RWPE1 (cell line): Measurements from ENCODE around the gene DNAI2.

Experiments used
- CTCF ChIA-PET: fragments of 350-600 bp; sonication (Branson Sonifier 250); formaldehyde crosslinking; extraction: SDS; loops from one replicate; lab custom pipeline; 2021; lab: Yijun Ruan, JAX
- POLR2A ChIA-PET: fragments of 400-600 bp; formaldehyde crosslinking; extraction: SDS; loops from one replicate; lab custom pipeline; 2020; ENCODE audit warnings: antibody characterized with exemption; ENCODE audit not compliant: low non-redundant PET; lab: Yijun Ruan, JAX
- DNase-seq: peaks from one replicate; pipeline ENCODE4 v3.0.0; 2012; ENCODE audit warnings: low spot score
- H3K27ac ChIP-seq: fragments of 450-650 bp; 2 replicates; pipeline ENCODE4 v1.5.1; 2017
- CTCF ChIP-seq: fragments of 450-650 bp; conservative IDR thresholded peaks from 2 replicates; pipeline ENCODE4 v1.5.1; 2017; ENCODE audit warnings: low read depth, mild to moderate bottlenecking

Gene DNAI2

GRCh38 chr17:74230896-74231295 lies 43.1 kb upstream of the DNAI2 start:
- no peak for TF ChIP-seq CTCF
- POLR2A ChIA-PET: no interaction called here

GRCh38 chr17:74231928-74232907 lies 41.8 kb upstream of the DNAI2 start:
- no peak for TF ChIP-seq CTCF
- ChIA-PET POLR2A (no interaction called here), CTCF (no interaction called here)
- H3K27ac ChIP-seq: no peak overlapping the region
- no peak for DNase-seq

More at GRCh38 chr17:74230896-74231295, 43.1 kb upstream of the DNAI2 start:
- CTCF ChIA-PET: interaction anchor here (0.6 to 0.7 kb wide), 2 partner anchors 18 to 21 kb away, joined by 3 to 4 read pairs; no protein-coding TSS in a partner anchor
- DNase-seq: no peak
- H3K27ac ChIP-seq: no peak overlapping the region

- TF ChIP-seq CTCF: no peak
- CTCF ChIA-PET: interaction anchor here (0.6 to 1.4 kb wide), 2 partner anchors 12 to 588 kb away, joined by 3 read pairs; no protein-coding TSS in a partner anchor
- no peak overlapping the region for H3K27ac ChIP-seq
- no peak for DNase-seq
- POLR2A ChIA-PET: no interaction called here
Measured at GRCh38 chr17:74233937-74234336, 40.1 kb upstream of the DNAI2 start.

GRCh38 chr17:74234486-74234885 lies 39.5 kb upstream of the DNAI2 start:
- DNase-seq: no peak
- ChIA-PET POLR2A (no interaction called here), CTCF (interaction anchor here (1.4 kb wide), 1 partner anchor 11 kb away, joined by 3 read pairs; no protein-coding TSS in a partner anchor)
- TF ChIP-seq CTCF: no peak
- no peak overlapping the region for H3K27ac ChIP-seq

GRCh38 chr17:74235040-74235581 lies 38.9 kb upstream of the DNAI2 start:
- POLR2A ChIA-PET: no interaction called here
- no peak for TF ChIP-seq CTCF
- H3K27ac ChIP-seq: no peak overlapping the region
- CTCF ChIA-PET: interaction anchor here (1.4 kb wide), 1 partner anchor 11 kb away, joined by 3 read pairs; no protein-coding TSS in a partner anchor
- DNase-seq: no peak

- TF ChIP-seq CTCF: no peak
- no peak for DNase-seq
- ChIA-PET CTCF (no interaction called here), POLR2A (no interaction called here)
- H3K27ac ChIP-seq: no peak overlapping the region
Measured at GRCh38 chr17:74235911-74236371, 38.1 kb upstream of the DNAI2 start.
